ENCODE data around the gene CNTN2. TPM values are rescaled to one million over a fixed set of nuclear protein-coding genes. Genes with fewer than 3 reads are reported as not detected.

Gene CNTN2
- total RNA-seq, 1 donor from 2014 or later = 0.13 TPM

DNA sequence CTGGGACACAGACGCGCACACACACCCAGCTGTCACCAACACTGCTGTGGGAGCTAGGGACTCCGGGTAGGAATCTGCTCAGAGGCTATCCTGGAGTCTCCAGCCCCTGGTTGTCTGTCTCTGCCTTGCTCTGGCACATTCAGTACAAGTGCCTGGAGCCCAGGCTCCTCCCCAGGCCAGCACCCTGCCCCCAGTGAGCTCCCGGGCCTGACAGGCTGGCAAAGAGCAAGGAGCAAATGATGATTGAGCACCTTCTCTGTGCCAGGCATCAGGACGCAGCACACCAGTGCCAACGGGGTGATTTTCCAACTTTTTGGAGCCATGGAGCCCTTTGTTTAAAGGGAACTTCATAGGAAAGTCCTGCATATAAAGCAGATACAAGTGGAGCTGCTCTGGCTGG is 6.5 kb downstream of the CNTN2 start:
- ATAC-seq = peak; percentile 91

DNA sequence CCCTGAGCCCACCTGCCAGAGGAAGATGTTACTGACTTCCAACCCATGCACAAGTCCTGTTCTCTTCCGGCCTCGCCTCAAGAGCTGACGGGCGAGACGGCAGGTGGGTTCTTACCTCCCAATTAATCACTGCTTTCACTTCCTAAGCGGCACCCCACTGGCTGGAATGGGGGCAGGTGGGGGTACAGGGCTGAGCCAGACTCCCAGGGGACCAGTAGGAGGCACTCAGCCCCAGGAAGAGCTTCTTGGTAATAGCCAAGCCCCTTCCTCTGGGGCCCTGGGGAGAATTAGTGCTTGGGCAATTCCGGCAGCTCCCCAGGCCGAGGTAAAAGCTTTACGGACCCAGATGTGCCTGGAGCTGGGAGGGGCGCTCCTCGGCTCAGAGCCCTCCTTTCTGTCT is 9.7 kb downstream of the CNTN2 start:
- DNase-seq (ENCODE audit: low spot score) = no peak
- no peak for ATAC-seq

More for the DNA sequence above, 6.5 kb downstream of the CNTN2 start:
- peak; percentile 85 for DNase-seq (ENCODE audit: low spot score)

- DNase-seq (ENCODE audit: low spot score) (no peak), ATAC-seq (no peak)
Measured at GRCh38 chr1:205053296-205053695, 10.3 kb downstream of the CNTN2 start.

DNA sequence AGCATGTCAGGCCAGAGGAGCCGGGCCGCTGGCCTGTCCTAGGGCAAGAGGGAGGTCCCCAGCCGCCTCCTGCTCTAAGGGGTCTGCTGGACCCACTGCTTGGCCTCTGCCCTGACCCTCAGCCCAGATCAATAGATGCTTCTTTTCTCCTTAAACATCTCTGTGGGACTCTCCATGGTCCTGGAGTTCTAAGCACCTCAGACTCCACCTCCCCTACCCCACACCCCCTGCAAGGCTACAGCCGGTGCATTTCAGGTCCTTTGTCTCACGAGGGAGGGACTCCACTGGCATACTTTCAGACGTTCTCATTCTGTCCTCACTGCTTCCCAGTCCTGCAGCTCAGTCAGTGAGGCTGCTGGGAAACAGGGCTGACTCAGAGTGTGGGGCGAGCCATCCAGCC is 11.0 kb downstream of the CNTN2 start:
- no peak for ATAC-seq
- DNase-seq (ENCODE audit: low spot score) = no peak

DNA sequence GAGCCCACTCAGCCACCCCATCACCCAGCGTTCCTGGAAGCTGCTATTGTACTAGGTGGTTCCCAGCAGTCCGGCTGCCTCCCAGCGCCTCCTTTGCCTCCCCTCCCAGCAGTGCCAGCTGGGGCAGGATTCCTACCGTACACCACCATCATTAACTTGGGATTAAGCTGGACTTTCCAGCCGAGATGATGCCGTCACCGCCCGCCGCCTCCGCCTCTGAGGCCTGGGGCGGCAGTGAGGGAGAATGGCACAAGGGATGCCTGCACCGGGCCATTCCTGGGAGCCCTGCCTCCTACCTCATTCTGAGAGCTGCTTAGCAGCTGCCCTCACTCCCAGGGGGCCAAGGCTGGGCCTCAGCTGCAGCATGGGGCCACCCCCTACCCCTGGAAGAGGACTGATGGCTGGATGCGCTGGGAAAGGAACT is 13.2 kb downstream of the CNTN2 start:
- no peak for DNase-seq (ENCODE audit: low spot score)
- ATAC-seq = no peak

DNA sequence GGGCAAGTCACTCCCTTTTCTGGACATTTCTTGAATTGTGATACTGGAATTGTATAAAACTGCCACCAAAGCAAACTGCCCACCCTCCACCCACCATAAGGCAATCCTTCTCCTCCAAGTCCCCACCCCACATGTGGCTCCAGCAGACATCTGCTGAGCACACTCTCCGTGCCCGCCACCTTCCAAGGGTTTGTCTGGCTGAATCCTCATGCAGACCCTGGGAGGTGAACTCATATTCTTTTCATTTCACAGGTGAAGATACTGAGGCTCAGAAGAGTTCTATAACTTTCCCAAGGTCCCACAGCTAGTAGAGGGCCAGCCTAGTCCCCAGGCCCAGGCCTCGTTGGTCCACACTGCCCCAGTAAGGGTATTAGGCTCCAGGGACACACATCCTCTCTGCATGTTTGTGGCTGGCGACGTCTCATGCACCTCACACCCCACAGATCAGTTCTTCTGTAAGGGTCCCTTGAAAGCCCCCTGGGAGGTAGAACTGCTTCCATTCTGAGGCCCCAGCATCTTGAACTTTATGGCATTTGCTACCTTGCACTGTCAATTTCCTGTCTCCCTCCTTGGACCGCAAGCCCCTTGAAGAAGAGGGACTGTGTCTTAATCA is 14.1 kb downstream of the CNTN2 start:
- no peak for ATAC-seq

DNA sequence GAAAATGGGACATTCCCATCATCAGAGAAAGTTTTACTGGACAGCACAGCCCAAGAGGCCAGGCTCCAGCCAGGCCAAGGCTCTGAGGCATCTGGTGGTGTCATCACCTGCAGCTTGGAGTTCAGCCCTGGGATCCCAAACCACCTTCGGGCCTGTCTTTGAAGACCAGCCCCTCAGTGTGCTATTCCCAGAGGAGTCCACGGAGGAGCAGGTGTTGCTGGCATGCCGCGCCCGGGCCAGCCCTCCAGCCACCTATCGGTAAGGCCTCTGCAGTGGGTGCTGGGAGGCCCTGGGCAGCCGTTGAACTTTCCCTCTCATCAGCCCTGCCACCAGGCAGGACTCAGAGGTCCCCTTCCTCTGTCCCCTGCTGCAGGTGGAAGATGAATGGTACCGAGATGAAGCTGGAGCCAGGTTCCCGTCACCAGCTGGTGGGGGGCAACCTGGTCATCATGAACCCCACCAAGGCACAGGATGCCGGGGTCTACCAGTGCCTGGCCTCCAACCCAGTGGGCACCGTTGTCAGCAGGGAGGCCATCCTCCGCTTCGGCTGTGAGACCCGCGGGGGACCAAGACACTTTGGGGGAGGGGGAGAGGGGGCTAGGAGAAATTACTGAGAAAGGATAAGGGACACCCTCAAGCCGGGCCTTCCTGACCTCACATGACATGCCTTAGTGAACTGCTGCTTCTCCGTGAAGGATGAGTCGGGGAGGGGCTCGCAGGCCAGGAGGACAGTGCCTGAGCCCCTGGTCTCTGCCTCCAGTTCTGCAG is 15.0 kb downstream of the CNTN2 start:
- DNase-seq (ENCODE audit: low spot score) (no peak), ATAC-seq (no peak)

More for the DNA sequence above, 14.1 kb downstream of the CNTN2 start:
- no peak for DNase-seq (ENCODE audit: low spot score)

DNA sequence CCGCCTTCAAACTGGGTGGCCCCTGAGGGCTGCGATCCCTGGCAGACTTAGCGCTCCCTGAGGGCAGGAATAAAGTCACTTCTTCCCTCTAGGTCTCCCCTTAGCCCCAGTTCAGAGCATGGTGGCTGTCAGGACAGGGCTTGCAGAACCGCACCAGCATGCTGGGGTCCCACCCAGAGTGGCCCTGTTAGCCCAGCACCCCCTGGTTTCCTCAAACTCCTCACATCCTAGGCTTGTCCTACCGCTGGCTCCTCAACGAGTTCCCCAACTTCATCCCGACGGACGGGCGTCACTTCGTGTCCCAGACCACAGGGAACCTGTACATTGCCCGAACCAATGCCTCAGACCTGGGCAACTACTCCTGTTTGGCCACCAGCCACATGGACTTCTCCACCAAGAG is 15.8 kb downstream of the CNTN2 start:
- DNase-seq (ENCODE audit: low spot score) = no peak
- ATAC-seq = no peak

DNA sequence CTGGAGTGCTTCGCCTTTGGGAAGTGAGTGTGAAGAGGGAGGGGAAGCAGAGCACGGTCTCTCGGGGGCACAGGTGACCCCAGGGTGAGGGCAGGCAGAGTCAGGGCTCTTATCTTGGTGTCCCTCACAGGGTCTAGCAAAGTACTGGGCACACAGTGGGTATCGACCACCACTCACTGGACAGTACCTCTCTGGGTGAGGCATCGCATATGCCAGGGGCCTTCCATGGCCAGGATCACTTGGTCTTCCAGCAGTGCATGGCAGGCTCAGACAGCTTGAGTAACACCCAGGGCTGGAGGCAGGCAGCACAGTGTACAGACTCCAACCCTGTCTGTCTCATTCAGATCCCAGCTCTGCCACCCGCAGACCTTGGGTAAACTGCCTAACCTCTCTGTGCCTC is 16.6 kb downstream of the CNTN2 start:
- ATAC-seq = no peak

GRCh38 chr1:205060746-205061145 is 17.7 kb downstream of the CNTN2 start:
- ATAC-seq (no peak), DNase-seq (ENCODE audit: low spot score) (no peak)

More for the DNA sequence above, 16.6 kb downstream of the CNTN2 start:
- no peak for DNase-seq (ENCODE audit: low spot score)

GRCh38 chr1:205061227-205061626 is 18.2 kb downstream of the CNTN2 start:
- ATAC-seq (peak; percentile 61), DNase-seq (ENCODE audit: low spot score) (no peak)

- ATAC-seq (peak; percentile 92), DNase-seq (ENCODE audit: low spot score) (peak; percentile 76)
Measured at GRCh38 chr1:205061665-205062069, 18.7 kb downstream of the CNTN2 start.

GRCh38 chr1:205062319-205062718 is 19.3 kb downstream of the CNTN2 start:
- no peak for ATAC-seq
- no peak for DNase-seq (ENCODE audit: low spot score)

DNA sequence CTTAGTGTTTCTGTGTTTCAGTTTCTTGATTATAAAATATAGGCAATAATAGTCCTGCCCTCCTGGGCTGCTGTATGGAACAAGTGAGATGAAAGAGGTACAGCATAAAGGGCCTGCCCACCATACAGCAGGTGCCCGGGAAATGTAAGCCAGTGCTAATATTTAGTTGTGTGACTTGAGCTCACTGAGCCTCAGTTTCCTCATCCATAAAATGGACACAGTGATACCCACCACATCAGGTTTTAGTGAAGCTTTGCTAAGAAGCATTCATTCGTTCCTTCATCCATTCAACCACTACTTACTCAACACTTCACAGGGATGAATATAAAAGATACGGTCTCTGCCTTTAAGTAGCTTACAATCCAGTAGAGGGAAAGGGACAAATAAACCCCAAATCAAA is 19.9 kb downstream of the CNTN2 start:
- DNase-seq (ENCODE audit: low spot score) (no peak), ATAC-seq (no peak)

DNA sequence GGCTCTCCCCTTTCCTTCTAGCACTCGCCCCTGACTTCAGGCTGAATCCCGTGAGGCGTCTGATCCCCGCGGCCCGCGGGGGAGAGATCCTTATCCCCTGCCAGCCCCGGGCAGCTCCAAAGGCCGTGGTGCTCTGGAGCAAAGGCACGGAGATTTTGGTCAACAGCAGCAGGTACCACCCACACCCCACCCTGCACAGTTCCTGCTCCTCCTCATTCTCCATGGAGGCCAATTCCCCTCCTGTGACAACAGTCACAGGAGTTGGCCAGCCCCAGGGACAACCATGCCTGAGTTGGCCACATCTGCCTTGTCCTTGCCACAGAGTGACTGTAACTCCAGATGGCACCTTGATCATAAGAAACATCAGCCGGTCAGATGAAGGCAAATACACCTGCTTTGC is 21.3 kb downstream of the CNTN2 start:
- DNase-seq (ENCODE audit: low spot score) (no peak), ATAC-seq (no peak)

DNA sequence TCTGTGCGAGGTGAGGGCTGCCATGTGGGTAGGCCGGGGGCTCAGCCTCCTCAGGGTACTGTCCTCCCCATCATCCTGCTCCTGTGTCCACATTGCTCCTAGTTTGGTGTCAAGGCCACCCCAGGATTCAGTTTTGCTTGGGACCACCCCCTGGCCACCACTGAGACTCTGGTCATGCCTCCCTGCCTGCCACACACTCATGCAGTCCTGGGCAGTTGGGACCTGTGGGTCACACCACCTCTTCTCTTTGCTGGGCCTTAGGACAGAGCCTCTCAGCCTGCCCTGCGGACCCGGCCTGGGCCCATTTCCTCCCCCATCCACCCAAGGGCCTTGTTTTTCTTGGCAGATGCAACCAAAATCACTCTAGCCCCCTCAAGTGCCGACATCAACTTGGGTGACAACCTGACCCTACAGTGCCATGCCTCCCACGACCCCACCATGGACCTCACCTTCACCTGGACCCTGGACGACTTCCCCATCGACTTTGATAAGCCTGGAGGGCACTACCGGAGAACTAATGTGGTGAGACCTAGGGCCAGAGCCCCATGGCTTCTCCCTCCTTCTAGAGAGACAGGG is 21.8 kb downstream of the CNTN2 start:
- ATAC-seq (no peak), DNase-seq (ENCODE audit: low spot score) (no peak)

GRCh38 chr1:205065666-205066065 is 22.7 kb downstream of the CNTN2 start:
- no peak for DNase-seq (ENCODE audit: low spot score)
- no peak for ATAC-seq

DNA sequence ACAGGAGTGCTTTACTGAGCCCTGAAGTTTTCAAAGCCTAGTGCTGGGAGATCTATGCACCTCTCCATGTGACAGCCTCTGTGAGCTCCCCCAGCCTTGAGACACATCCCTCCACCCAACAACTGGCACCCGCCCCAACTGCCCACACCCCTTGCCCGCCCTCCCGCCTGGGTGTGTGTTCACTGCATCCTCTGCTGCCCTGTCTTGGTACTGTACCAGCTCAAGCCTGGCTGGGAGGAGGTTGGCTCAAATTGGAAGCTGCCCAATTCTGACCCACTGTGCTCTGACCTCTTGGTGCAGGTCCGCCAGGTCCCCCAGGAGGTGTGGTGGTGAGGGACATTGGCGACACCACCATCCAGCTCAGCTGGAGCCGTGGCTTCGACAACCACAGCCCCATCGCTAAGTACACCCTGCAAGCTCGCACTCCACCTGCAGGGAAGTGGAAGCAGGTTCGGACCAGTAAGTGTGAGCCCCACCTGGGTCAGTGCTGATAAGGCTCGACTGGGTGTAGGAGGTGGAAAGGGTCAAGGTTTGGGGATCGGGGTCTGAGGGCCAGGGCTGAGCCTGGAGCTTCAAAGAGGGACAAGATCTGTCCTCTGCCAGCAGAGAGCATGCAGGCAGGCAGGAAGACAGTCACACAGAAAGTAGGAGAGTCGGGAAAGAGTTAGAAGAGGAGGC is 23.3 kb downstream of the CNTN2 start:
- DNase-seq (ENCODE audit: low spot score) = no peak
- ATAC-seq = no peak

DNA sequence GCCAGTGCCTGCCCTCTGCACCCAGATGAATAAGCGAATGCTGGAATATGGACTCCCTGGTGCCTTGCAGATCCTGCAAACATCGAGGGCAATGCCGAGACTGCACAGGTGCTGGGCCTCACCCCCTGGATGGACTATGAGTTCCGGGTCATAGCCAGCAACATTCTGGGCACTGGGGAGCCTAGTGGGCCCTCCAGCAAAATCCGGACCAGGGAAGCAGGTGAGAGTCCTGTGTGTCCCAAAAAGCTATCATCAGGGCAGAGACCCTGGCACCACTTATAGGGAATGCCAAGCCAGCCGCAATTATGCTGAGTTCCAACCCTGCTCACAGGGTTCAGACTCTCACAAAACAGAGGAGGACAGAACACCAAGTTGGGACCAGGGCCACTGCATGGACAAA is 24.0 kb downstream of the CNTN2 start:
- DNase-seq (ENCODE audit: low spot score) (no peak), ATAC-seq (no peak)

DNA sequence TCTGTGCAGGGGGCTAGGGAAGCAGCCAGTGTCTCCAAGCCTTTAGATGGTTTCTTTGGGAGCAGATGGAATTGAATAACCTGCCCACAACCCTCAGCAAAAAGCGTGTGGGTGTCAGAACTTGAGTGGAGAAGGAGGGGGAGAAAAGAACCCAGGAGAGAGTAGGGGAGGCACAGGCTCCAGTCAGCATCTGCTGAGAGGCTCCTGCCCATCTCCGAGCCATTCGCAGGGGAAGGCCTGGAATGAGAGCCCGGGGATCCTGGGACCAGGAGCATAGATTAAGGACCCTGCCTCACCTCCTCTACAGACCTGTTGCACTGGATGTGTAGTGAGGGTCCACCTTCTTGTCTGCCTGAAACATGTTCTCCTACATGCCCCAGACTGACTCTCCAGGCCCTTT is 25.0 kb downstream of the CNTN2 start:
- ATAC-seq = no peak
- DNase-seq (ENCODE audit: low spot score) = no peak

DNA sequence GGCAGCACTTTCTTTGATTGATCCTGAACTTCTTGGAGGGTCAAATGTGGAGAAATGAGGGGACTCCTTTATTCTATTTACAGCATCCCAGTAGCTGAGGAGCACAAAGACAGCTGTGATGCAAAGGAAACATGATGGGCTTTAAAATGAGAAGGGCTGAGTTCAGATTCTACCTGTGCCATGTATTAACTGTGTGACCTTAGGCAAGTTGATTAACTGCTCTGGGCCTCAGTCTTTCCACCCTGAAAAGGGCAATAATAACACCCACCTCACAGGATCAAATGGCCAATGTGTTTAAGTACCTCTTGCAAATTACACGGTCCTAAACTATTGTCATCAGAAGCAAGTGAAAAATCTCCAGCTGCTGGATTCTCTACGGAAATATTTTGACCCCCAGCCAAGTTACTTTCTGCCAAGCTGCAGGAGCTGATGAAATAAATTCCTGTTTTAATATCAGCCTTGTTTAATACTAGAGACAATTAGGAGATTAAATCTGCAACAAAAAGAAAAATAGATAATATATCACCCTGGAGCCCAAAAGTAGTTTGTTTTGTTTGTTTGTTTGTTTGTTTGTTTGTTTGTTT is 25.5 kb downstream of the CNTN2 start:
- ATAC-seq (no peak), DNase-seq (ENCODE audit: low spot score) (no peak)
